ENCODE results near the gene RSBN1L. TPM values are rescaled to one million over a fixed set of nuclear protein-coding genes. Genes with fewer than 3 reads are reported as not detected.

The RSBN1L gene
- polyA plus RNA-seq, 1 experiment, result 2.8 TPM

DNA sequence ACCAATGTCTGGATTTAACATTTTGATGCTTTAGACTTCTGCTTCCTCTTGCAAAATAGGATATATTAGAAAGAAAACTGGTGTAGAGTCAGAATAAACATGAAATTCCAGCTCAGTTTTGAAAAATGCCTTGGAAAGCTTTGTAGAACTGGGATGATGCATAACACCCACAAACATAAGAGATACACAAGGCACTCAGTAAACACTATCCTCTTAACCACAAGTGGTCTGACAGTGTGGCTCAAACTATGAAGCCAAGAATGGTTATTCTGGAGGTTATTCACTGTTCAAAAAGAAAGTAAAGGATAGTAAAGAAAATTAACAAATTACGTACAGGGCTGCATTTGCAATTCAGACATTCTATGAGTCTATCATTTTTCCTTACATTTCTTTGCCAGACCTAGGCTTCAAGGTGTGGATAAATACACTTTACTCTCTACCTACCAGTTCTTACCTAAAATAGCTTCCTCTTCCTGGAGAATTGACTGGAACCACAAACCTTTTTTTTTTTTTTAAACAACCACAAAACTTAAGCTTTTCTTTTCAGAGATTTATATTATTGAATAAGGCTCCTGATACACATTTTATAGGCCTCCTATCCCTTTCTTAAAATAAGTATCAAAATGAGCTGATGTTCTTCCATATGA, 9.0 kb upstream of the RSBN1L start:
- TF ChIP-seq, protein P1, sequence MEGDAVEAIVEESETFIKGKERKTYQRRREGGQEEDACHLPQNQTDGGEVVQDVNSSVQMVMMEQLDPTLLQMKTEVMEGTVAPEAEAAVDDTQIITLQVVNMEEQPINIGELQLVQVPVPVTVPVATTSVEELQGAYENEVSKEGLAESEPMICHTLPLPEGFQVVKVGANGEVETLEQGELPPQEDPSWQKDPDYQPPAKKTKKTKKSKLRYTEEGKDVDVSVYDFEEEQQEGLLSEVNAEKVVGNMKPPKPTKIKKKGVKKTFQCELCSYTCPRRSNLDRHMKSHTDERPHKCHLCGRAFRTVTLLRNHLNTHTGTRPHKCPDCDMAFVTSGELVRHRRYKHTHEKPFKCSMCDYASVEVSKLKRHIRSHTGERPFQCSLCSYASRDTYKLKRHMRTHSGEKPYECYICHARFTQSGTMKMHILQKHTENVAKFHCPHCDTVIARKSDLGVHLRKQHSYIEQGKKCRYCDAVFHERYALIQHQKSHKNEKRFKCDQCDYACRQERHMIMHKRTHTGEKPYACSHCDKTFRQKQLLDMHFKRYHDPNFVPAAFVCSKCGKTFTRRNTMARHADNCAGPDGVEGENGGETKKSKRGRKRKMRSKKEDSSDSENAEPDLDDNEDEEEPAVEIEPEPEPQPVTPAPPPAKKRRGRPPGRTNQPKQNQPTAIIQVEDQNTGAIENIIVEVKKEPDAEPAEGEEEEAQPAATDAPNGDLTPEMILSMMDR (IDR thresholded peaks at IDR 0.05; ENCODE audit: insufficient read depth, low read depth, low read length), result no peak
- DNase-seq (ENCODE audit: low read depth), result no peak
- H3K4me3 ChIP-seq (ENCODE audit: low read depth, low read length), result no peak overlapping the region
- no peaks in the 10 kb centered on the region for H3K27me3 ChIP-seq (ENCODE audit: control insufficient read depth, insufficient read depth, low read length)
- peaks cover 1% of the 10 kb centered on the region; the same call in 1 of the 2 replicates for H3K36me3 ChIP-seq (ENCODE audit: control insufficient read depth, insufficient read depth, low read length)
- POLR2A ChIA-PET, result interaction anchor here (0.6 to 1.0 kb wide), 2 partner anchors 9 to 306 kb away, joined by 3 to 8 read pairs; partner anchors contain the start of gene RSBN1L
- CTCF ChIA-PET, result interaction anchor here (0.6 to 4.3 kb wide), 3 partner anchors 10 to 360 kb away, joined by 3 to 26 read pairs (median 3); partner anchors contain the start of gene RSBN1L

DNA sequence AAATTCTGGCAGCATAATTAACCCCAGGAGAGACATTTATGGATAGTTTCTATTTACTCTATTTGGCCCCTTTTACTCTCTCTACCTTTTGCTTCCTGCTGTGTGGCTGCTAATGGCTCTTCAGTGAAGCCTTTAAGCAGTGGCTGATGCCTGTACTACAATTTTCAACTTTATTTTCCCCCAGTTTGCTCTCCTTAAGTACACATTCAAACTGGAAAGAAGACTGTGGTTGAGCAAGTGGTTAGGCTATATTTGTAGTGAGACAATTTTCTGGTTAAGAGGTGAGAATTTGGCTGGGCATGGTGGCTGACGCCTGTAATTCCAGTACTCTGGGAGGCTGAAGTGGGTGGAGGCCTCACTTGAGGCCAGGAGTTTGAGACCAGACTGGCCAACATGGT, 8.5 kb upstream of the RSBN1L start:
- TF ChIP-seq, protein P1 (IDR thresholded peaks at IDR 0.05; ENCODE audit: insufficient read depth, low read depth, low read length), result no peak
- ChIA-PET CTCF (interaction anchor here (0.6 to 4.3 kb wide), 3 partner anchors 9 to 359 kb away, joined by 3 to 26 read pairs (median 3); partner anchors contain the start of gene RSBN1L), POLR2A (interaction anchor here (0.6 kb wide), 1 partner anchor 307 kb away, joined by 8 read pairs; no protein-coding TSS in a partner anchor)
- DNase-seq (ENCODE audit: low read depth), result no peak
- Histone ChIP-seq H3K36me3 (ENCODE audit: control insufficient read depth, insufficient read depth, low read length) (peaks cover 1% of the 10 kb centered on the region; the same call in 1 of the 2 replicates), H3K4me3 (ENCODE audit: low read depth, low read length) (no peak overlapping the region), H3K27me3 (ENCODE audit: control insufficient read depth, insufficient read depth, low read length) (no peaks in the 10 kb centered on the region)

DNA sequence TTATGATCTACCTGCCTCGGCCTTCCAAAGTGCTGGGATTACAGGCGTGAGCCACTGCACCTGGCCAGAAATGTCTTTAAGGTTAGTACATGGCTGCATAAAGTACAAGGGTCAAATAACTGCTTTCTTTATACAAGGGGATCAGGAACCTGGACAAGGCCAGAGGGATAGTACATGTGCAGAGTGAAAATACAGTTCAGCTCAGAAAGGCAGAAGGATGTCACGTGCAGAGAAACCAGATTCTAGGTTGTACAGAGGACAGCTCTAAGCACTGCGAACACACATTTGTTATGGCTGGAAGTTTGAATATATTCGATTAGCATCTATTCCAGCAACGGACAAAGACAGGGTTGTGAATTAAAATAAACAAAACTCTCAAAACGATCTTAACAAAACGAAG, 6.0 kb upstream of the RSBN1L start:
- POLR2A ChIA-PET, result interaction anchor here (0.5 kb wide), 1 partner anchor 1289 kb away, joined by 3 read pairs; no protein-coding TSS in a partner anchor
- CTCF ChIA-PET, result no interaction called here
- TF ChIP-seq, protein P1 (IDR thresholded peaks at IDR 0.05; ENCODE audit: insufficient read depth, low read depth, low read length), result no peak

DNA sequence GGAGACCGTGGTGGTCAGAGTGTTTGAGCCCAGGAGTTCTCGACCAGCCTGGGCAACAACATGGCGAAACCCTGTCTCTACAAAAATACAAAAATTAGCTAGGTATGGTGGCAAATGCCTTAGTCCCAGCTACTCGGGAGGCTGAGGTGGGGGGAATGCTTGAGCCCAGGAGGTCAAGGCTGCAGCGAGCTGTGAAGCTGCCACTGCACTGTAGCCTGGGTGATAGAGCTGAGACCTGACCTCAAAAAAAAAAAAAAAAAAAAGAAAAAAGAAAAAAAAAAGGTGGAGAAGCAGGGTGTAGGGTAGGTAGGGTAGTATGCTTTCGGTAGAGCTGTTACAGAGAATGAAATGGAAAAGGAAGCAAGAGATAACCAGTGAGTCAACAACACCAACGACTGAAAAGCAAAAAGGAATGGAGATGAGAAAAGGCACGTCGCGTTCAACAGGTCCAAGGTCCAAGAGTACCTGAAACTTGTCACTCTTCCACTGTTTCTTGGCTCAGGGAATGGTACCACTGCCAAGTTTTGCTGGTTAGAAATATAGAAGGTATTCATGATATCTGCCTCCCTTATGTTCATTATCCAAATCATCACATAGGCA, 4.3 kb upstream of the RSBN1L start:
- Histone ChIP-seq H3K4me3 (ENCODE audit: low read depth, low read length) (no peak overlapping the region), H3K27me3 (ENCODE audit: control insufficient read depth, insufficient read depth, low read length) (no peaks in the 10 kb centered on the region), H3K36me3 (ENCODE audit: control insufficient read depth, insufficient read depth, low read length) (peaks cover 1% of the 10 kb centered on the region; the same call in 1 of the 2 replicates)
- CTCF ChIA-PET, result no interaction called here
- TF ChIP-seq, protein P1 (IDR thresholded peaks at IDR 0.05; ENCODE audit: insufficient read depth, low read depth, low read length), result no peak
- POLR2A ChIA-PET, result no interaction called here
- DNase-seq (ENCODE audit: low read depth), result no peak

More for the DNA sequence above, 6.0 kb upstream of the RSBN1L start:
- Histone ChIP-seq H3K36me3 (ENCODE audit: control insufficient read depth, insufficient read depth, low read length) (peaks cover 1% of the 10 kb centered on the region; the same call in 1 of the 2 replicates), H3K4me3 (ENCODE audit: low read depth, low read length) (no peak overlapping the region), H3K27me3 (ENCODE audit: control insufficient read depth, insufficient read depth, low read length) (no peaks in the 10 kb centered on the region)
- DNase-seq (ENCODE audit: low read depth), result no peak
